ENCODE results near the gene USP49.

Gene USP49

GRCh38 chr6:41929924-41930323 lies 34.7 kb upstream of the USP49 start:
- DNase-seq (ENCODE audit: low spot score): no peak

- no peak for DNase-seq (ENCODE audit: low spot score)
Observed at GRCh38 chr6:41927253-41927652, 32.1 kb upstream of the USP49 start.

GRCh38 chr6:41922154-41922553 lies 27.0 kb upstream of the USP49 start:
- DNase-seq (ENCODE audit: low spot score): no peak

- no peak for DNase-seq (ENCODE audit: low spot score)
Observed at GRCh38 chr6:41921712-41921998, 26.5 kb upstream of the USP49 start.

- DNase-seq (ENCODE audit: low spot score): peak; percentile 98
Observed at GRCh38 chr6:41920921-41921711, 25.9 kb upstream of the USP49 start, which contains the start of the genes BYSL and MED20. Gene BYSL, plus strand, starts transcription at chr6:41921499. Its CDS starts 64 bp downstream, at chr6:41921563. Gene MED20, minus strand, starts transcription at chr6:41921139. Its CDS starts 121 bp downstream, at chr6:41921018.

- peak; percentile 94 for DNase-seq (ENCODE audit: low spot score)
Observed at GRCh38 chr6:41917528-41917927, 22.4 kb upstream of the USP49 start.

GRCh38 chr6:41914869-41915530 lies 19.8 kb upstream of the USP49 start:
- peak; percentile 78 for DNase-seq (ENCODE audit: low spot score)

GRCh38 chr6:41914343-41914742 lies 19.2 kb upstream of the USP49 start:
- no peak for DNase-seq (ENCODE audit: low spot score)

GRCh38 chr6:41909727-41910126 lies 14.6 kb upstream of the USP49 start:
- no peak for DNase-seq (ENCODE audit: low spot score)

GRCh38 chr6:41901882-41902519 lies 6.8 kb upstream of the USP49 start:
- peak; percentile 35 for DNase-seq (ENCODE audit: low spot score)

- no peak for DNase-seq (ENCODE audit: low spot score)
Observed at GRCh38 chr6:41900861-41901260, 5.7 kb upstream of the USP49 start.

GRCh38 chr6:41896281-41896680 lies 1.1 kb upstream of the USP49 start:
- DNase-seq (ENCODE audit: low spot score): no peak

- no peak for DNase-seq (ENCODE audit: low spot score)
Observed at GRCh38 chr6:41894366-41895299, 542 bp downstream of the USP49 start.

- DNase-seq (ENCODE audit: low spot score): no peak
Observed at GRCh38 chr6:41892921-41893564, 2.1 kb downstream of the USP49 start.

GRCh38 chr6:41887331-41887751 lies 7.8 kb downstream of the USP49 start:
- no peak for DNase-seq (ENCODE audit: low spot score)

GRCh38 chr6:41885930-41886329 lies 9.2 kb downstream of the USP49 start:
- DNase-seq (ENCODE audit: low spot score): no peak

- DNase-seq (ENCODE audit: low spot score): no peak
Observed at GRCh38 chr6:41884957-41885356, 10.2 kb downstream of the USP49 start.

- DNase-seq (ENCODE audit: low spot score): no peak
Observed at GRCh38 chr6:41881506-41881905, 13.7 kb downstream of the USP49 start.

- peak; percentile 35 for DNase-seq (ENCODE audit: low spot score)
Observed at GRCh38 chr6:41878961-41879405, 16.2 kb downstream of the USP49 start.

GRCh38 chr6:41878246-41878645 lies 16.9 kb downstream of the USP49 start:
- DNase-seq (ENCODE audit: low spot score): peak; percentile 31

GRCh38 chr6:41877051-41877680 lies 18.0 kb downstream of the USP49 start:
- peak; percentile 29 for DNase-seq (ENCODE audit: low spot score)
